Ishikawa (cell line): ENCODE measurements around the gene SMARCD1.

ENCODE experiments used
- CEBPB ChIP-seq: IDR thresholded peaks from 2 replicates; pipeline ENCODE4 v1.6.1; 2012
- FOXM1 ChIP-seq: IDR thresholded peaks from 2 replicates; pipeline ENCODE4 v1.6.1; 2012; ENCODE audit warnings: low read depth, borderline replicate concordance
- RAD21 ChIP-seq: IDR thresholded peaks from 2 replicates; pipeline ENCODE4 v1.6.1; 2012; ENCODE audit warnings: low read depth
- TAF1 ChIP-seq: IDR thresholded peaks from 2 replicates; pipeline ENCODE4 v1.6.1; 2012; ENCODE audit warnings: low read depth, mild to moderate bottlenecking

DNA sequence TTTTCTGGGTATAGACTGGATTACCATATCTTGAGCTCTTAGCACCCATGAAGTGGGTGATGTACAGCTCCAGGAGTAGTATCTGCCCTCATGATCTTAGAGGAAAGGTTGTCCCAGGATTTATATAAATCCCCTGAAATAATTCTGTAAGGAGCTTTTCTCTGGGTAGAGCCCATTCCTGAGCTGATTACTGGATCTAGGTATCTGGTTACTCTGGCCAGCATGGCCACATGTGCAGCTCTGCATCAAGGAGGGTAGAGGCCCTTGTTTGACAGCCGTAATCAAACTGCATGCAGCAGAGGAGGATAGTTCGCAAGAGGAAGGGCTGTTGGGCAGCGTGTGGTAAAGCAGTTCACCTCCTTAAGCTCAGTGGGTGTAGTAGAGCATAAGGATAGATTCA lies 35.4 kb downstream of the SMARCD1 start:
- TF ChIP-seq RAD21 (no peak), CEBPB (no peak), TAF1 (no peak), FOXM1 (no peak)
